HepG2 (cell line): ENCODE measurements around the gene RPUSD3. TPM values are rescaled to one million over a fixed set of nuclear protein-coding genes. Genes with fewer than 3 reads are reported as not detected.

ENCODE experiments used
- HES4 ChIP-seq: sonication (generic); formaldehyde crosslinking; IDR thresholded peaks from 2 replicates; pipeline ENCODE4 v1.9.0; 2021; ENCODE audit warnings: mild to moderate bottlenecking, missing genetic modification reagents, borderline replicate concordance
- SSRP1 ChIP-seq: IDR thresholded peaks from 2 replicates; pipeline ENCODE4 v1.6.1; 2016; ENCODE audit warnings: control low read depth
- STAG1 ChIP-seq: sonication (generic); formaldehyde crosslinking; IDR thresholded peaks from 2 replicates; pipeline ENCODE4 v1.4.0; 2020; ENCODE audit warnings: missing genetic modification reagents
- THAP9 ChIP-seq: sonication (generic); formaldehyde crosslinking; IDR thresholded peaks from 2 replicates; pipeline ENCODE4; 2020; ENCODE audit warnings: missing genetic modification reagents, mild to moderate bottlenecking, borderline replicate concordance
- ZBTB4 ChIP-seq: sonication (generic); formaldehyde crosslinking; IDR thresholded peaks from 2 replicates; pipeline ENCODE4 v1.4.0; 2020; ENCODE audit warnings: missing genetic modification reagents, mild to moderate bottlenecking, borderline replicate concordance
- ZFP91 ChIP-seq: sonication (generic); formaldehyde crosslinking; IDR thresholded peaks from 2 replicates; pipeline ENCODE4 v1.9.0; 2022; ENCODE audit warnings: missing genetic modification reagents, mild to moderate bottlenecking, borderline replicate concordance
- ZIK1 ChIP-seq: sonication (generic); formaldehyde crosslinking; IDR thresholded peaks from 2 replicates; pipeline ENCODE4 v1.5.0; 2020; ENCODE audit warnings: mild to moderate bottlenecking, low read depth, missing genetic modification reagents, borderline replicate concordance
- ZNF224 ChIP-seq: sonication (generic); formaldehyde crosslinking; IDR thresholded peaks from 2 replicates; pipeline ENCODE4 v1.5.0; 2020; ENCODE audit warnings: mild to moderate bottlenecking, missing genetic modification reagents
- ZNF550 ChIP-seq: sonication (generic); formaldehyde crosslinking; IDR thresholded peaks from 2 replicates; pipeline ENCODE4 v1.4.0; 2020; ENCODE audit warnings: mild to moderate bottlenecking, missing genetic modification reagents, borderline replicate concordance
- ZNF569 ChIP-seq: sonication (generic); formaldehyde crosslinking; IDR thresholded peaks from 2 replicates; pipeline ENCODE4 v1.5.0; 2020; ENCODE audit warnings: mild to moderate bottlenecking, missing genetic modification reagents, moderate library complexity, borderline replicate concordance
- ZNF639 ChIP-seq: conservative IDR thresholded peaks from 2 replicates; pipeline ENCODE4 v1.6.1; 2018; ENCODE audit warnings: missing genetic modification reagents
- polyA plus RNA-seq, 8 experiments: library from polyadenylated mRNA; depleted of rRNA in 3 of 8; stranded (reverse) in 7 of 8; unstranded in 1 of 8; fragments of >200 nt; fragmentation: Illumina TruSeq in 4 of 8; extraction: Trizol in 4 of 8; gene quantifications; 2 replicates each; pipeline versions ENCODE4 v1.2.1 to v1.2.3, GENCODE V29; 2011 to 2016; ENCODE audit warnings: low read depth in 4 of 8, missing spikeins in 1 of 8, mixed read lengths in 1 of 8; ENCODE audit not compliant: insufficient read depth in 1 of 8
- total RNA-seq, 5 experiments: library from RNA; depleted of rRNA; stranded (reverse); fragments of >200 nt; fragmentation: Illumina TruSeq; extraction: Trizol; gene quantifications; 2 replicates each; pipeline ENCODE4 v1.2.3, GENCODE V29; 2016; ENCODE audit warnings: low read depth in 1 of 5
- TF ChIP-seq, protein P1 (sequence below): sonication (generic); formaldehyde crosslinking; IDR thresholded peaks from 2 replicates; pipeline ENCODE4 v1.9.0; 2021; ENCODE audit warnings: missing genetic modification reagents, mild to moderate bottlenecking, borderline replicate concordance
- TF ChIP-seq, protein P2 (sequence below): sonication (generic); formaldehyde crosslinking; IDR thresholded peaks from 2 replicates; pipeline ENCODE4 v1.4.0; 2020; ENCODE audit warnings: mild to moderate bottlenecking, missing genetic modification reagents
- TF ChIP-seq, protein P3 (sequence below): sonication (generic); formaldehyde crosslinking; IDR thresholded peaks from 2 replicates; pipeline ENCODE4 v1.4.0; 2020; ENCODE audit warnings: mild to moderate bottlenecking, missing genetic modification reagents

RPUSD3 gene
- total and polyA plus RNA-seq, 2 of the 13 experiments (the other 11 are each of a cell fraction or from before 2014, with no cell fraction given): 32.1 to 48.7 TPM

- TF ChIP-seq ZFP91 (CRISPR knock-in tag): peak; percentile 84; the same call in 1 of the 2 replicates
- TF ChIP-seq HES4 (CRISPR knock-in tag): no peak
- no peak for TF ChIP-seq ZNF569 (CRISPR knock-in tag)
- no peak for TF ChIP-seq ZNF550 (CRISPR knock-in tag)
- TF ChIP-seq, protein P1, sequence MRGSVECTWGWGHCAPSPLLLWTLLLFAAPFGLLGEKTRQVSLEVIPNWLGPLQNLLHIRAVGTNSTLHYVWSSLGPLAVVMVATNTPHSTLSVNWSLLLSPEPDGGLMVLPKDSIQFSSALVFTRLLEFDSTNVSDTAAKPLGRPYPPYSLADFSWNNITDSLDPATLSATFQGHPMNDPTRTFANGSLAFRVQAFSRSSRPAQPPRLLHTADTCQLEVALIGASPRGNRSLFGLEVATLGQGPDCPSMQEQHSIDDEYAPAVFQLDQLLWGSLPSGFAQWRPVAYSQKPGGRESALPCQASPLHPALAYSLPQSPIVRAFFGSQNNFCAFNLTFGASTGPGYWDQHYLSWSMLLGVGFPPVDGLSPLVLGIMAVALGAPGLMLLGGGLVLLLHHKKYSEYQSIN: no peak
- peak; percentile 91; the same call in 1 of the 2 replicates for TF ChIP-seq ZNF224 (CRISPR knock-in tag)
- TF ChIP-seq ZIK1 (CRISPR knock-in tag): no peak; the same call in 1 of the 2 replicates
- TF ChIP-seq, protein P2, sequence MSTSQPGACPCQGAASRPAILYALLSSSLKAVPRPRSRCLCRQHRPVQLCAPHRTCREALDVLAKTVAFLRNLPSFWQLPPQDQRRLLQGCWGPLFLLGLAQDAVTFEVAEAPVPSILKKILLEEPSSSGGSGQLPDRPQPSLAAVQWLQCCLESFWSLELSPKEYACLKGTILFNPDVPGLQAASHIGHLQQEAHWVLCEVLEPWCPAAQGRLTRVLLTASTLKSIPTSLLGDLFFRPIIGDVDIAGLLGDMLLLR: no peak
- no peak for TF ChIP-seq SSRP1
- no peak for TF ChIP-seq STAG1 (CRISPR knock-in tag)
- no peak for TF ChIP-seq ZNF639 (CRISPR knock-in tag)
- no peak for TF ChIP-seq ZBTB4 (CRISPR knock-in tag)
- TF ChIP-seq, protein P3, sequence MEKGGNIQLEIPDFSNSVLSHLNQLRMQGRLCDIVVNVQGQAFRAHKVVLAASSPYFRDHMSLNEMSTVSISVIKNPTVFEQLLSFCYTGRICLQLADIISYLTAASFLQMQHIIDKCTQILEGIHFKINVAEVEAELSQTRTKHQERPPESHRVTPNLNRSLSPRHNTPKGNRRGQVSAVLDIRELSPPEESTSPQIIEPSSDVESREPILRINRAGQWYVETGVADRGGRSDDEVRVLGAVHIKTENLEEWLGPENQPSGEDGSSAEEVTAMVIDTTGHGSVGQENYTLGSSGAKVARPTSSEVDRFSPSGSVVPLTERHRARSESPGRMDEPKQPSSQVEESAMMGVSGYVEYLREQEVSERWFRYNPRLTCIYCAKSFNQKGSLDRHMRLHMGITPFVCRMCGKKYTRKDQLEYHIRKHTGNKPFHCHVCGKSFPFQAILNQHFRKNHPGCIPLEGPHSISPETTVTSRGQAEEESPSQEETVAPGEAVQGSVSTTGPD: 0 out of 2 replicates have a peak, but pooled peaks have one; percentile 48
- no peak for TF ChIP-seq THAP9 (CRISPR knock-in tag)
Observed at GRCh38 chr3:9843715-9844438, at the start of gene RPUSD3 (continued).
